ENCODE results near the gene LRRIQ1.
A peak's percentile ranks its signal among the peaks of the same experiment; 100 is the strongest.
"Not testable (repeated sequence)": the region's sequence is repeated elsewhere in the genome, so short reads cannot be mapped to it uniquely, and the experiment has no call there.

The LRRIQ1 gene

DNA sequence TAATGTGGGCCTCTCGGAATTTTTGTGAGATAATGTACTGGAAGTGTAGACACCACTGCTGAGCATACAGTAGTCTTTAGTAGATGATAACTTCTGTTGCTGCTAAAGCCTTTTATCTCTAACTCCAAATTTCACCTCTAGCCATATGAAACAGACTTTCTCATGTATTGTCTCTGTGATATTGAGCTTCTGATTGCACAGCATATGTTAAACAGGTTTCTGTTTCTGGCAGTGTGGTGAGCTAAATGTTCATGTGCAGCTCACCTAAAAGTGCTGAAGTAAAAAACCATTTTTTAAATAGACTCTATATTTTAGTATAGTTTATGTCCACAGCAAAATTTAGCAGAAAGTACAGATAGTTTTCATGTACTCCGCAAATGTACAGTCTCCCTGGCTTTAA lies 154.6 kb downstream of the LRRIQ1 start:
- DNase-seq: no peak

GRCh38 chr12:85203809-85204208 lies 167.7 kb downstream of the LRRIQ1 start:
- not testable (repeated sequence) for DNase-seq

DNA sequence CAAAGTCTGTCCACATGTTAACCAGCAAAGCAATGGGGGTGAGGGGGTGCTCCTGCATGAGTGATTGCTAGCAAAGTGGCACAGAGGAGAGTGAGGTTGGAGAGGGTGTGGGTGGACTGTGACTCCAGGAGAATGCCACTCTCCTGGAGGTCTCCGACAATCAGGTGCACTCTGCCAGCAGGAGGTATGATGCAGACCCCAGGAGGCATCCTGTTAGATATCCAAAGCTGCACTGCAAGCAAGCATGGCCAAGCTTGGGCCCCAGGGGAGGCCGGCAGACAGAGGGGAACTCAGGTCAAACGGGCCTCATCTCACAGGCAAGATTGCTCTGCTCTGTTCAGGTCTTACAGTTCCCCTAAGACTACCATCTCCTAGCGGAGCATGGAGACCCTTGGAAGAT lies 170.4 kb downstream of the LRRIQ1 start:
- no peak for DNase-seq

- DNase-seq: not testable (repeated sequence)
These were observed 188.2 kb downstream of the LRRIQ1 start for GRCh38 chr12:85224339-85224738.

- DNase-seq: no peak
These were observed 189.3 kb downstream of the LRRIQ1 start for GRCh38 chr12:85225501-85225900.

DNA sequence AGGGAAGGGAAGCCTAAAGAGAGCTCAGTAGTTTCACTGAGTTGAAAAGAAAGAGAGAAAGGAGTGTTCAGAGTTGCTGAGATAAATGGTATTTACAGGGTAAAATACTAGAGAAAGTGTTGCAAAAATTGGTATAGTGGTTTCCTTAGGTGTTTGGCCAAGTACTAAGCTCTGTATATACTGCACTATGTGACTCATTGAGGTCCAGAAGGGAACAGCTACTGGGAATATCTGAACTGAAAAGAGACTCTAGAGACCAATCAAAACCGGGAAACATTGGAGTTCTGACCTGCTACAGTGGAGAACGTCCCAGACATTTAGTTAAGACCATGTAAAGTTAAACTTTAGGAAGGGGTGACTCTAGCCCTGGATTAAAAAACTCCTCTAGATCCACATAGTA lies 201.2 kb downstream of the LRRIQ1 start:
- no peak for DNase-seq

DNA sequence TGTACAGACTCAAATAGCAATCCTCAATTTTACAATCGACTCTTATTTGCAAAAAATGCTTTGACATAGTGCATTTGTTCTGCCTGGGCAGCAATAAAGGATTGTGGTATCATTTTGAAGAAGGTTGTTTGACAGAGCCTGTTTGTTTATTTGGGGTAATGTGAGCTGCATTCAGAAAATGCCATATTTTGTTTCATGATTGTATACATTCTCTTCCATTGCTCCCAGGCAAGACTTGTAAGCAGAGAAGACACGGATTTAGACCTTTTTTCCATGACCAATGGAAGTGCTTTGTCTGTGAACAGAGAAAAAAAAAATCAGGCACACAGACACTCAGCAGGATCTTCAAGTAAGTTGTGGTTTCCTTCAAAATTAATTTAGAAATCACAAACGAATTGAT lies 208.4 kb downstream of the LRRIQ1 start:
- DNase-seq: no peak

- no peak for DNase-seq
These were observed 217.7 kb downstream of the LRRIQ1 start for GRCh38 chr12:85253853-85254252.

DNA sequence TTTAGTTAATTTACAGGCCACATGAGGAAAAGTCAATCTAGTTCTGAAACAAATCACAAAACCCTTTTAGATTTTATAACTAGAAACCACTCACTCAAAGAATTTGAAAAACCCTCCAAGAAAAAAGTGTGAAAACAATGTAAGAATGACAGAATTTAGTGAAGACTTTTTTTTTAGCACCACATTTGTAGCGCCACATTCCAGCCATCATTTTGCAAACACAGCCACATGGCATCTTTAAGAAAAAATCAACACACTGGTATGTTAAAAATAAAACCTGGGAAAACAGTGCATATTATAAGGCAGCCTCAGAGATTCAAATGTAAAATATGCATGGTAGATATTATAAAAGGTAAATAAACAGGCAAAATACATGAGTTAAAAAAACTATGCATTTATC lies 221.5 kb downstream of the LRRIQ1 start:
- DNase-seq: no peak

- DNase-seq: no peak
These were observed 224.3 kb downstream of the LRRIQ1 start for GRCh38 chr12:85260447-85260846.

- DNase-seq: no peak
These were observed 224.7 kb downstream of the LRRIQ1 start for GRCh38 chr12:85260896-85261295.

- DNase-seq: peak in 1 of 3 donors; percentile 17
These were observed 230.2 kb downstream of the LRRIQ1 start for GRCh38 chr12:85266356-85266755.

DNA sequence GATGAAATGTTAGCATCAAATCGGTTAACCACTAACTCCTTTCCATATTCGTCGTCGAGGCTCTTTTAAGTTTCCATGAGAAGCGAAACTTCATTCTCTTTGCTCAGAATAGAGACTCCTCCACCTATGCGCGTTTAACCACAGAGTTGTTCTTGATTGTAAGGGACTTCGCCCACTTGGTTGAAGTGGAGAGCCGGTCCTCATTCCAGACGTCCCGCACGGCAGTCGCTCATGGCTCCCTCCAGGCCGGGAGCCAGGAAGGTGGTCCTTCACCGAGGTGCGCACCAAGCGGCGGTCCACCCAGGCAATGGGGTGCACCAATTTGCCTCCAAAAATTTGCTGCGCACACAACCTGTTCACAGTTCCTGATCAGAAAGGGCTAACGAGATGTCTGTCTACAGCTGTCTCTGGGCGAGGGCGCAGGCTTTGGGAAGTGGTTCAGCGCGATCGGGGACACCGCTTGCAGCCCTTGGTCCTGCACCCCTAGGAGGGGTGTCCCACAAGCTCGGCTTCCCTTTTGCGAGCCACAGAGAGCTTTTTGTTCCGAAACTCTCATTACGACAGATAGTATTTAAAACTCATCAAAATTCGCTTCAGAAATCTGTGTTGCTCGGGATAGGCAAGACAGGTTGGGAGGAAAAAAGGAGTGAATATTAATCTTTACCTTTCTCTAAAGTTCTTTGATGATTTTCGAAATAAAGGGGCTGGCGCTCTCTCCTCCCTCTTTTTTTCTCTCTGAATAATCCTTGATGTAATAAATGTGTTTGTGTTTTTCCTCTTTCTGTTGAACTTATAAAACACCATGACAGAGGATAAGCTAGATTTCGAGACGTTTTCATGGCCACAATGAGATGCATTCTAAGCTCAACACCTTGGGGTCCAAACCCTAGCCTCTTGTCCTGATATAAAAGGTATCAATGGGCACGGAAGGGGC lies 237.5 kb downstream of the LRRIQ1 start:
- DNase-seq: no peak

DNA sequence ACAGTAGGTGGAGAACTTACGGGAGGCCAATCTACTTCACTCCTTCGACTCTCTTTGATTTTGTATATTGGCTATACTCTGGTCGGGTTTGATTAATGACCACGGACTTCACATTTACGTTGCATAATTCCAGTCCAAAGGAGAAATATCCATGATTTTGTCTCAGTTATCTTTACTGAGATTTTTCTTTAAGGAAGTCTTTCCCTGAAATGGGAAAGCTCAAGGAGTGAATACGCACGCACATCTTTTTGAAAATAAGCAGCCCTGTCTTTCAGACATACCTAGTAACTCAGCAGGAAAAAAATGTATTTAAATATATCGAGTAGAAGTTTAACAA lies 238.1 kb downstream of the LRRIQ1 start:
- no peak for DNase-seq

GRCh38 chr12:85275374-85275773 lies 239.2 kb downstream of the LRRIQ1 start:
- no peak for DNase-seq

- no peak for DNase-seq
These were observed 241.0 kb downstream of the LRRIQ1 start for GRCh38 chr12:85277191-85277590.

DNA sequence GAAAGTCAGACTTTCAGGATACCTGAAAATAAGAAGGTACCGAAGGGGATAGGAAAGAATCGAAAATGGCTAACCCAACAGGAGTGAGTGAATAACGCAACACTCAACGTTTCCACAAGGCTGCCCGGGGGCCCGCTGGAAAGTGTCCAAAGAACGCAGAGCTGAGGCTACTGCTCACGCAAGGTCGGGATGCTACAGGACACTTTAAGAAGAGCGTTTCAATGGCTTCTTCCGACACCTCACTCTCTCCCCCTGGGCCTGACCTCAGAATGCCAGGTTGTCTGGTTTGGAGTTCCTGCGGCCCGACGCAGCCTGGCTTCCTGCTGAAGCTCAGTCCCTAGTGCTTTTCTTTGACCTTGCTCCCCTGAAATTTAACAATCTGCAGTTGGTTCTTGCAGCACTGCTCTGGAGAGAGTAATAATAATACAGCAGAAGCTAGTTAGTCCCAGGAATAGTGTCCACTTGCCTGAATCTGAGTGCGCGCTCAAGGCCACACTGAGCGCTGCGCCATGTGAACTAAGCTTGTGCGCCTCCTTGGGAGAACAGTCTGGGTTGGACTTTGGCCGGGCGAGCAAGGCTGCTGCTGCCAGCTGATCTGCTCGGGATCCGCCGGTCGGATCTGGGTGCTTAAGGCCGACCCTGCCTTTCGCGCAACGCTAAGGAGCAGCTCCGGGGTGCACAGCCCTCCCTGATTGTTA lies 241.9 kb downstream of the LRRIQ1 start:
- no peak for DNase-seq

DNA sequence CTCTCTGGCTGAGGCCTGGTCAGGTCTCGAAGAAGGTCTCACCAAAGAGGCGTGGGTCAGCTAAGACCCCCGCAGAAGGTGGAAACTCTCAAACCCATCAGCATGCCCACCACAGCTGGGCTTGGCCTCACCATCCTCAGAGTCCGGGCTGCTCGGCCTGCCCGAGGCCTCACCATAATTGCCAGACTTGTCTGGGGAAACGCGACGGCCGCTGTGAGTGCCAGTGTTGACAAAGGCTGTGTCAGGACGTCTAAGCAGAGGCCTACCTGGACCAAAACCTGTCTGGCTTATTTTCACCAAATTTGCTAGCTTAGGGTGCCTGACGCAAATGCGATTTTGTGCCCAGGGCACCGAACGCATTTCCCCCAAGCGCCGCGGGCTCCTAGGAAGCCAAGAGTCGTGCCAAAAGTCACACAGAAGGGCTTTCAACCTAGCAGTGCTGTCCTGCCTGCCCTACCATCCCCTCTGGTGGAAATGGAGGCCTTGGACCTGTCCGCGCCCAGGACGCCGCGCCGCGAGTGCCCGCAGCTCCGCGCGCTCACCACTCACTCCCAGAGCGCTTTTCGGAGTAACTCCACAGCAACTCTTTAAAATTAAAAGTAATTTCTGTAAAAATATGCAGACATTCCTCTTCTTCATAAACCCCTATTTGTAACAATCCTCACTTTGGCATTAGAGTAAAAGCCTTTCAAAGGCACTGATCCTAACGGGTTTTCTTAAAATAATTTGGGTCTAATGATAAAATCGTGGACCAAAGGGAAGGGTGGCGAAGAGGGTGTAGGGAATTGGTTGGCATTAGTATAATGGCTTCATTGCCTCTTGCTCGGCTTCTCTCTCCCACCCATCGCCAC lies 242.7 kb downstream of the LRRIQ1 start:
- peak in 1 of 3 donors; percentile 1 for DNase-seq

DNA sequence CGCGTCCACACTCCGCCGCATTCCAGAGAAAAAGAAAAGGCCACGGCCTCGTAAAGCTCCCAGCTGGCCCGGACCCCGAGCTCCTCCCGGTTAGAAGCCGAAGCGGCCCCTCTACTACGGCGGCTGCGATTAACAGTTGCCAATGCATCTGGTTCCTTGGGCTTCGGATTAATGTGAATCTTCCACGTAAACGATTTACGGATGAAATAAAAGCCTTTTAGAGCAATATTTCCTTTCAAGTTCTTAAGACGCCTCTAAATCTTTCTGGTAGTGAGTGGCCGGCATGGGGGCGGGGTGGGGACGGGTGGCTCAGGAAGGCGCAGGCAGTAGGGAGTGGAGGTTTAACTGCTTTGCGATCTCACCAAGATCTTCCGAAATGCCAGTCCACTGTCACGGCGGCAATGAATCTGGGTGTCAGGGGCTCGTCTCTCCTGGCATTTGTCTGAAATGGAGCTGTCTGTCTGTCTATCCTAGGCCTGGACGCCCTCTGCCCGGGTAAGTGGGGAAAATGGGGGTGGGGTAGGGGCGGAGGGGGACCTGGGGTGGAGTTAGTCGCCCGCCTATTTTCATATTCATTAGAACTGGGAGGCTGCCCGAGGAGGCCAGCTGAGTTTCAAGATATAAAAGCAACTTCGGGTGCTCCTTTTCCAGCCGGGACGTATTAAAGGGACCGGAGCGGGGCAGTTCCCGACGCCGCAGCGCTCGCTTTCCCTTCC lies 243.5 kb downstream of the LRRIQ1 start:
- peak in 1 of 3 donors; percentile 29 for DNase-seq

- peak; percentile 26 to 53 (median 48) for DNase-seq
These were observed 244.2 kb downstream of the LRRIQ1 start, which contains the start of gene ALX1 for GRCh38 chr12:85280165-85280983. Gene ALX1 (plus strand): TSS chr12:85280220. CDS start chr12:85280262, 42 bp downstream.

- peak in 1 of 3 donors; percentile 13 for DNase-seq
These were observed 245.0 kb downstream of the LRRIQ1 start for GRCh38 chr12:85280984-85281630.
